ENCODE data around the gene ADAMTS15. TPM values are rescaled to one million over a fixed set of nuclear protein-coding genes. Genes with fewer than 3 reads are reported as not detected.

ADAMTS15 gene
- total and polyA plus RNA-seq, 2 of the 4 experiments (the other 2 are of a cell fraction), result 3.0 to 5.0 TPM

DNA sequence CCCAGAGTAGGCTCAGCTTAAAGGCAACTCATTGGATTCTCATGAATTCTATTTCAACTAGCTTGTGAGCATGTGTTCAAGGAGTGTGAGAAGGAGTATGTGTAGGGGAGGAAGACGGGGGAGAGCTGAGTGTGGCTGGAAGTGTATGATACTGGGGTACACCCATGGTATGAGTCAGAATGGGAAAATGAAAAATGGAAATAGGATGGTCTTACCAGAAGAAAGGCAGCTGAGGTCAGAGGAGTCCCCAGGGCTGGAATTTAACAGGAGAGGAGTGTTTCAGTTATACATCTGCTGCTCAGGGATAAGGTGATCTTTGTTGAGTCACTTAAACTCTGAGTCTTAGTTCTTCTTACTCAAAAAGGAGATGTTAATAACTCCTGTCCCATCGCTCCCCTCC is 6.7 kb upstream of the ADAMTS15 start:
- H3K14ac ChIP-seq (replicated peaks; ENCODE audit: low read depth, low read length), result no peak overlapping the region
- H2AFZ ChIP-seq (replicated peaks; ENCODE audit: low read length, poor library complexity), result no peak overlapping the region
- no peak overlapping the region for H3K4me2 ChIP-seq (ENCODE audit: low read depth, low read length)
- CTCF ChIA-PET, result interaction anchor here (0.6 to 1.6 kb wide), 3 partner anchors 51 to 1297 kb away, joined by 3 to 6 read pairs (median 5); no protein-coding TSS in a partner anchor
- peaks cover 3% of the 10 kb centered on the region; the same call in 1 of the 2 replicates for H3K9me3 ChIP-seq (ENCODE audit: control insufficient read depth, insufficient read depth, low read length)
- H2BK120ac ChIP-seq (ENCODE audit: low read depth, low read length), result no peak overlapping the region
- H3K23ac ChIP-seq (ENCODE audit: low read depth, low read length), result no peak overlapping the region
- no peaks in the 10 kb centered on the region for H3K9me1 ChIP-seq (ENCODE audit: insufficient read depth, low read length)
- no peak overlapping the region for H3K27ac ChIP-seq (ENCODE audit: insufficient read depth, low read length)
- H3K4ac ChIP-seq (ENCODE audit: low read depth, low read length), result no peak overlapping the region
- no peak overlapping the region for H4K5ac ChIP-seq (ENCODE audit: low read depth, low read length)
- H3K9ac ChIP-seq (ENCODE audit: low read depth, low read length), result no peak overlapping the region
- peak; percentile 28 for DNase-seq
- BruUV-seq (replicated peaks), result no TSS peak
- no peak overlapping the region for H2AK9ac ChIP-seq (replicated peaks; ENCODE audit: low read depth, low read length, poor library complexity)
- WGBS, 2 experiments (ENCODE audit: extremely low coverage in 2 of 2, insufficient read length in 1 of 2), result 100% methylated on average over 1 of the region's 2 CpGs; no CpG with 5 or more reads in 1 of the 2 experiments
- dilution Hi-C loops (cut with HindIII; ENCODE audit: low sequenced_read_pairs, unreplicated experiment), result loop anchor here (25.0 kb wide), 1 partner anchor 421 kb away; no protein-coding TSS in a partner anchor
- TF ChIP-seq POLR2A (IDR thresholded peaks at IDR 0.05; ENCODE audit: low read depth, low read length) (no peak), CHD1 (IDR thresholded peaks at IDR 0.05; ENCODE audit: low read depth, low read length) (no peak), BHLHE40 (IDR thresholded peaks at IDR 0.05; ENCODE audit: low read depth, low read length) (no peak), RAD21 (IDR thresholded peaks at IDR 0.05; ENCODE audit: low read length) (no peak), SMC3 (IDR thresholded peaks at IDR 0.05; ENCODE audit: low read depth, low read length) (no peak), NFE2L2 (IDR thresholded peaks at IDR 0.05; ENCODE audit: low read depth, low read length) (no peak), CEBPB (IDR thresholded peaks at IDR 0.05; ENCODE audit: low read depth, low read length) (no peak), RCOR1 (IDR thresholded peaks at IDR 0.05; ENCODE audit: insufficient replicate concordance, low read length) (no peak), FOS (IDR thresholded peaks at IDR 0.05; ENCODE audit: low read depth, low read length) (no peak), MAFK (IDR thresholded peaks at IDR 0.05; ENCODE audit: low read depth, low read length) (no peak), MXI1 (IDR thresholded peaks at IDR 0.05; ENCODE audit: borderline replicate concordance, low read depth, low read length) (no peak), RFX5 (IDR thresholded peaks at IDR 0.05; ENCODE audit: low read depth, low read length) (no peak)
- TF ChIP-seq, protein P1, sequence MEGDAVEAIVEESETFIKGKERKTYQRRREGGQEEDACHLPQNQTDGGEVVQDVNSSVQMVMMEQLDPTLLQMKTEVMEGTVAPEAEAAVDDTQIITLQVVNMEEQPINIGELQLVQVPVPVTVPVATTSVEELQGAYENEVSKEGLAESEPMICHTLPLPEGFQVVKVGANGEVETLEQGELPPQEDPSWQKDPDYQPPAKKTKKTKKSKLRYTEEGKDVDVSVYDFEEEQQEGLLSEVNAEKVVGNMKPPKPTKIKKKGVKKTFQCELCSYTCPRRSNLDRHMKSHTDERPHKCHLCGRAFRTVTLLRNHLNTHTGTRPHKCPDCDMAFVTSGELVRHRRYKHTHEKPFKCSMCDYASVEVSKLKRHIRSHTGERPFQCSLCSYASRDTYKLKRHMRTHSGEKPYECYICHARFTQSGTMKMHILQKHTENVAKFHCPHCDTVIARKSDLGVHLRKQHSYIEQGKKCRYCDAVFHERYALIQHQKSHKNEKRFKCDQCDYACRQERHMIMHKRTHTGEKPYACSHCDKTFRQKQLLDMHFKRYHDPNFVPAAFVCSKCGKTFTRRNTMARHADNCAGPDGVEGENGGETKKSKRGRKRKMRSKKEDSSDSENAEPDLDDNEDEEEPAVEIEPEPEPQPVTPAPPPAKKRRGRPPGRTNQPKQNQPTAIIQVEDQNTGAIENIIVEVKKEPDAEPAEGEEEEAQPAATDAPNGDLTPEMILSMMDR (conservative IDR thresholded peaks at IDR 0.05; ENCODE audit: low read depth, low read length), result no peak
- TF ChIP-seq, protein P2, sequence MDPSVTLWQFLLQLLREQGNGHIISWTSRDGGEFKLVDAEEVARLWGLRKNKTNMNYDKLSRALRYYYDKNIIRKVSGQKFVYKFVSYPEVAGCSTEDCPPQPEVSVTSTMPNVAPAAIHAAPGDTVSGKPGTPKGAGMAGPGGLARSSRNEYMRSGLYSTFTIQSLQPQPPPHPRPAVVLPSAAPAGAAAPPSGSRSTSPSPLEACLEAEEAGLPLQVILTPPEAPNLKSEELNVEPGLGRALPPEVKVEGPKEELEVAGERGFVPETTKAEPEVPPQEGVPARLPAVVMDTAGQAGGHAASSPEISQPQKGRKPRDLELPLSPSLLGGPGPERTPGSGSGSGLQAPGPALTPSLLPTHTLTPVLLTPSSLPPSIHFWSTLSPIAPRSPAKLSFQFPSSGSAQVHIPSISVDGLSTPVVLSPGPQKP (IDR thresholded peaks at IDR 0.05; ENCODE audit: borderline replicate concordance, low read depth, low read length), result no peak
- TF ChIP-seq, protein P3, sequence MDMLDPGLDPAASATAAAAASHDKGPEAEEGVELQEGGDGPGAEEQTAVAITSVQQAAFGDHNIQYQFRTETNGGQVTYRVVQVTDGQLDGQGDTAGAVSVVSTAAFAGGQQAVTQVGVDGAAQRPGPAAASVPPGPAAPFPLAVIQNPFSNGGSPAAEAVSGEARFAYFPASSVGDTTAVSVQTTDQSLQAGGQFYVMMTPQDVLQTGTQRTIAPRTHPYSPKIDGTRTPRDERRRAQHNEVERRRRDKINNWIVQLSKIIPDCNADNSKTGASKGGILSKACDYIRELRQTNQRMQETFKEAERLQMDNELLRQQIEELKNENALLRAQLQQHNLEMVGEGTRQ (IDR thresholded peaks at IDR 0.05; ENCODE audit: low read depth, low read length), result no peak
- no peak overlapping the region for H2BK15ac ChIP-seq (ENCODE audit: low read depth, low read length)
- no peak overlapping the region for H2AK5ac ChIP-seq (ENCODE audit: low read depth, low read length)
- in situ Hi-C loops (cut with MboI; ENCODE audit: low sequenced_read_pairs), result loop anchor here (10.0 kb wide), 1 partner anchor 393 kb away; no protein-coding TSS in a partner anchor
- no peak overlapping the region for H2BK20ac ChIP-seq (ENCODE audit: low read depth, low read length)
- 0 out of 2 replicates have a peak overlapping the region, but pooled peaks have one; percentile 32 for H3K18ac ChIP-seq (ENCODE audit: low read depth, low read length)
- no peaks in the 10 kb centered on the region for H3K79me1 ChIP-seq (ENCODE audit: low read depth in 1 of 2, low read length in 2 of 2)
- H3K4me3 ChIP-seq (ENCODE audit: insufficient read depth, low read depth, low read length), result no peak overlapping the region
- no peaks in the 10 kb centered on the region for H4K20me1 ChIP-seq (ENCODE audit: insufficient read depth, low read length)
- H3K36me3 ChIP-seq (ENCODE audit: control insufficient read depth, insufficient read depth, low read length), result no peaks in the 10 kb centered on the region
- H3K4me1 ChIP-seq (ENCODE audit: control insufficient read depth, insufficient read depth, low read length), result peaks cover 2% of the 10 kb centered on the region
- no peak overlapping the region for H4K8ac ChIP-seq (ENCODE audit: low read depth in 2 of 2, low read length in 2 of 2)
- ATAC-seq (ENCODE audit: low read depth), result no peak
- no peak overlapping the region for H3K56ac ChIP-seq (ENCODE audit: extremely low read depth, insufficient read depth, low read length)
- H2BK5ac ChIP-seq (ENCODE audit: low read depth, low read length, poor library complexity, severe bottlenecking), result no peak overlapping the region
- intact Hi-C loops (cut with micrococcal nuclease), result no loop called here
- POLR2A ChIA-PET (ENCODE audit: unreplicated experiment), result no interaction called here
- H3K27me3 ChIP-seq (ENCODE audit: control insufficient read depth, insufficient read depth, low read length), result no peaks in the 10 kb centered on the region
- no peak overlapping the region for H4K91ac ChIP-seq (ENCODE audit: insufficient read depth, low read depth, low read length)

Data from IMR-90 (cell line).